ENCODE data around the gene VPS36.
"Not testable (repeated sequence)": the region's sequence is repeated elsewhere in the genome, so short reads cannot be mapped to it uniquely, and the experiment has no call there.

The VPS36 gene

GRCh38 chr13:52374389-52374788 lies 76.0 kb downstream of the VPS36 start:
- no peak for DNase-seq

- DNase-seq = not testable (repeated sequence)
Measured at GRCh38 chr13:52373277-52373676, 77.2 kb downstream of the VPS36 start.

DNA sequence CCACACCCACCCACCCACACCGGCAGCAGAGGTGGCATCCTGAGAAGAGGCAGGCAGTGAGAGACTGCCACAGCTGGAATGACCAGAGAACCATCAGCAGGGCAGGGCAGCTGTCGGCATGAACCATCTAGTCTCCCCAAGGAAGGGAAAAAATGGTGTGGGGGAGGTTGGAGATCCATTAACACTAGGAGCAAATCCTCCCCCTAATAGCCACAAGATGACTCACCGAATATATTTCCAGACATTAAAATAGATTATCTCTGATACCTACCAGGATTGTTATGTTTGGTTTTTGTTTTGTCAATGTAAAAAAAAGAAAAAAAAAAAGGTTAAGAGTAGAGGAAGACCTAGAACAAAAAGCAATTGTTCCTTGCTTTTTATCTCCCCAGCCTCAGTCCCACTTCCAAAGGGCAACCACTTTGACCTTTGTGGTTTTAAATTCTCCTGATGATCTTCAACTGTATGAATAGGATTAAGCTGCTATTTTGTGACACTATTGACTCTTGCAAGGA lies 78.6 kb downstream of the VPS36 start:
- DNase-seq = no peak

- DNase-seq = no peak
Measured at GRCh38 chr13:52366291-52366690, 84.1 kb downstream of the VPS36 start.
